Measurements from ENCODE around the gene CARD9. TPM values are rescaled to one million over a fixed set of nuclear protein-coding genes. Genes with fewer than 3 reads are reported as not detected.

The CARD9 gene
- total RNA-seq, 1 donor from 2014 or later, result 1.6 TPM

- Mint-ChIP-seq H3K4me3 (ENCODE audit: low read depth) (no peak overlapping the region), H3K27ac (no peak overlapping the region), H3K4me1 (ENCODE audit: low read depth) (peaks cover 2% of the 10 kb centered on the region), H3K9me3 (ENCODE audit: low read depth) (no peaks in the 10 kb centered on the region), H3K27me3 (no peaks in the 10 kb centered on the region), H3K36me3 (ENCODE audit: insufficient read depth) (no peaks in the 10 kb centered on the region)
- TF ChIP-seq, protein P1, sequence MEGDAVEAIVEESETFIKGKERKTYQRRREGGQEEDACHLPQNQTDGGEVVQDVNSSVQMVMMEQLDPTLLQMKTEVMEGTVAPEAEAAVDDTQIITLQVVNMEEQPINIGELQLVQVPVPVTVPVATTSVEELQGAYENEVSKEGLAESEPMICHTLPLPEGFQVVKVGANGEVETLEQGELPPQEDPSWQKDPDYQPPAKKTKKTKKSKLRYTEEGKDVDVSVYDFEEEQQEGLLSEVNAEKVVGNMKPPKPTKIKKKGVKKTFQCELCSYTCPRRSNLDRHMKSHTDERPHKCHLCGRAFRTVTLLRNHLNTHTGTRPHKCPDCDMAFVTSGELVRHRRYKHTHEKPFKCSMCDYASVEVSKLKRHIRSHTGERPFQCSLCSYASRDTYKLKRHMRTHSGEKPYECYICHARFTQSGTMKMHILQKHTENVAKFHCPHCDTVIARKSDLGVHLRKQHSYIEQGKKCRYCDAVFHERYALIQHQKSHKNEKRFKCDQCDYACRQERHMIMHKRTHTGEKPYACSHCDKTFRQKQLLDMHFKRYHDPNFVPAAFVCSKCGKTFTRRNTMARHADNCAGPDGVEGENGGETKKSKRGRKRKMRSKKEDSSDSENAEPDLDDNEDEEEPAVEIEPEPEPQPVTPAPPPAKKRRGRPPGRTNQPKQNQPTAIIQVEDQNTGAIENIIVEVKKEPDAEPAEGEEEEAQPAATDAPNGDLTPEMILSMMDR (IDR thresholded peaks at IDR 0.05; ENCODE audit: unreplicated experiment), result no peak
- no peak for DNase-seq (ENCODE audit: low spot score, unreplicated experiment)
These were observed 2.6 kb downstream of the CARD9 start for GRCh38 chr9:136370687-136371532.

DNA sequence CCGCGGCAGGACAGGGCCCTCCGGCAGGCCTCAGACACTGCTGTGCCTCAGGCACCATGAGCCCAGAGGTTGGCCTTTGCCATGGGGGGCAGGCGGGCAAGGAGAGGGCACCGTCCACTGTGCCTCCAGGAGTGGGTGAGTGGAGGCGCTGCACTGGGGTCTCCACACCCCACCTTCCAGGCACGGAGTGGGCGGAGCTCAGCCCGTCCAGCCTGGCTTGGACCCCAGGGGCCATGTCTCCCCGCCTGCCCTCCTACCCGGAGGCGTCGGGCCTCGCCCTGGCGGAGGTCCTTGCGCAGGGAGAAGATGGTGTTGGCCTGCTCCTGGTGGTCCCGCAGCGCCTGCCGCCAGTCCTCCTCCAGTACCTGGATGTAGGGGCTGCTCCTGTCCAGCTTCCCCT, 3.4 kb downstream of the CARD9 start:
- Mint-ChIP-seq H3K36me3 (ENCODE audit: insufficient read depth) (no peaks in the 10 kb centered on the region), H3K27ac (no peak overlapping the region), H3K4me1 (ENCODE audit: low read depth) (peaks cover 2% of the 10 kb centered on the region), H3K9me3 (ENCODE audit: low read depth) (no peaks in the 10 kb centered on the region), H3K27me3 (no peaks in the 10 kb centered on the region), H3K4me3 (ENCODE audit: low read depth) (no peak overlapping the region)
- TF ChIP-seq, protein P1 (IDR thresholded peaks at IDR 0.05; ENCODE audit: unreplicated experiment), result no peak
- DNase-seq (ENCODE audit: low spot score, unreplicated experiment), result no peak

DNA sequence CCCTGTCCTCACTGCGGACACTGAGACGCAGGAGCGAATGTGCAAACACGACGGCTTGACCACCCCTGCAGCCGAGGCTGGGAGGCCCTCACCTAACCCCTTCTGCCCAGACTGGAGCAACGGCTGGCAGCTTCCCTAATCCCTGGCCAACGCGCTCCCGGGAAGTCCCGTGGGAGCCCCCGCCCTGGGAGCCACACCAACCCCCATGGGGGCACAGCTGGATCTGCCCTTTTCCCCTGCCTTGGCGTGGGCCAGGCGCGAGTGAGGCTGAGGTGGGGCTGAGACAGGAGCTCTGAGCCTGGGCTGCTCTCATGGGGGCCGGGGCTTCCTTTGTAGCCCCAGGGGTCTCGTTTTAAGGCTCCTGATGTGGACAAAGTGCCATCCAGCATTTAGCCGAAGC, 5.3 kb downstream of the CARD9 start:
- H3K4me1 Mint-ChIP-seq (ENCODE audit: low read depth), result peaks cover 2% of the 10 kb centered on the region
- no peaks in the 10 kb centered on the region for H3K36me3 Mint-ChIP-seq (ENCODE audit: insufficient read depth)
- DNase-seq (ENCODE audit: low spot score, unreplicated experiment), result no peak
- TF ChIP-seq, protein P1 (IDR thresholded peaks at IDR 0.05; ENCODE audit: unreplicated experiment), result no peak
- H3K4me3 Mint-ChIP-seq (ENCODE audit: low read depth), result no peak overlapping the region
- H3K27me3 Mint-ChIP-seq, result no peaks in the 10 kb centered on the region
- no peak overlapping the region for H3K27ac Mint-ChIP-seq
- H3K9me3 Mint-ChIP-seq (ENCODE audit: low read depth), result no peaks in the 10 kb centered on the region

GRCh38 chr9:136367296-136368145, 5.9 kb downstream of the CARD9 start:
- Mint-ChIP-seq H3K27me3 (no peaks in the 10 kb centered on the region), H3K9me3 (ENCODE audit: low read depth) (no peaks in the 10 kb centered on the region), H3K36me3 (ENCODE audit: insufficient read depth) (no peaks in the 10 kb centered on the region), H3K4me1 (ENCODE audit: low read depth) (no peaks in the 10 kb centered on the region), H3K4me3 (ENCODE audit: low read depth) (no peak overlapping the region), H3K27ac (no peak overlapping the region)
- no peak for DNase-seq (ENCODE audit: low spot score, unreplicated experiment)
- TF ChIP-seq, protein P1 (IDR thresholded peaks at IDR 0.05; ENCODE audit: unreplicated experiment), result no peak

DNA sequence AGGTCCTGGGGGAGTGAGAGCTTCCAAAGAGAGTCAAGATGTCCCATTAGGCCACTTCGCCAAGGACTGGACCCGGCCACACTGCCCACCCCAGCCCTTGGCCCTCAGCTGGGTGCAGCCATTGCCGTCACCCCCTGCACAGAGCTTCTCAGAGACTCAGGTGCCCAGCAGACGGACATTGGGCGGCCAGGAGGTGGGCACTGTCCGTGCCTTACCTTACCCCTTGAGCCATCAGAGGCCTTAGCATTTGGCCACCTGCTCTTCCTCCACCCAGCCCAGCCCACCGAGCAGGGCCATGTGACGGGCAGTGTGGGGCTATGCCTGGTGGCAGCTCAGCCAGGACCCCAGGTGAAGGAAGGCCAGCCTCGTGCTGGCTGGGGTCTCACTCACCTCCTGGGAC, 6.6 kb downstream of the CARD9 start:
- no peaks in the 10 kb centered on the region for H3K4me1 Mint-ChIP-seq (ENCODE audit: low read depth)
- H3K9me3 Mint-ChIP-seq (ENCODE audit: low read depth), result no peaks in the 10 kb centered on the region
- DNase-seq (ENCODE audit: low spot score, unreplicated experiment), result no peak
- no peaks in the 10 kb centered on the region for H3K36me3 Mint-ChIP-seq (ENCODE audit: insufficient read depth)
- no peak overlapping the region for H3K27ac Mint-ChIP-seq
- TF ChIP-seq, protein P1 (IDR thresholded peaks at IDR 0.05; ENCODE audit: unreplicated experiment), result no peak
- no peak overlapping the region for H3K4me3 Mint-ChIP-seq (ENCODE audit: low read depth)
- H3K27me3 Mint-ChIP-seq, result no peaks in the 10 kb centered on the region

Measured in progenitor cell of endocrine pancreas (in vitro differentiated cells).